ENCODE measurements around the gene SELENOF. TPM values are rescaled to one million over a fixed set of nuclear protein-coding genes. Genes with fewer than 3 reads are reported as not detected.
"Not testable (repeated sequence)": the region's sequence is repeated elsewhere in the genome, so short reads cannot be mapped to it uniquely, and the experiment has no call there.

SELENOF gene
- total RNA-seq, 1 donor from 2014 or later: 152 TPM

GRCh38 chr1:86826856-86827255 lies 87.1 kb downstream of the SELENOF start:
- no peak for DNase-seq (ENCODE audit: low spot score)
- ATAC-seq: no peak
- intact Hi-C loops (cut with DNase I): no loop called here

GRCh38 chr1:86825319-86825718 lies 88.6 kb downstream of the SELENOF start:
- no peak for DNase-seq (ENCODE audit: low spot score)
- intact Hi-C loops (cut with DNase I): no loop called here
- ATAC-seq: no peak

GRCh38 chr1:86823821-86824500 lies 90.0 kb downstream of the SELENOF start:
- ATAC-seq: no peak
- DNase-seq (ENCODE audit: low spot score): no peak
- intact Hi-C loops (cut with DNase I): no loop called here

- intact Hi-C loops (cut with DNase I): no loop called here
- ATAC-seq (no peak), DNase-seq (ENCODE audit: low spot score) (no peak)
Observed at GRCh38 chr1:86823386-86823785, 90.5 kb downstream of the SELENOF start.

- DNase-seq (ENCODE audit: low spot score): no peak
- no peak for ATAC-seq
- intact Hi-C loops (cut with DNase I): no loop called here
Observed at GRCh38 chr1:86822459-86822858, 91.5 kb downstream of the SELENOF start.

- DNase-seq (ENCODE audit: low spot score) (no peak), ATAC-seq (no peak)
- intact Hi-C loops (cut with DNase I): no loop called here
Observed at GRCh38 chr1:86821956-86822355, 92.0 kb downstream of the SELENOF start.

- intact Hi-C loops (cut with DNase I); ATAC-seq; DNase-seq (ENCODE audit: low spot score): not testable (repeated sequence)
Observed at GRCh38 chr1:86819970-86820369, 94.0 kb downstream of the SELENOF start.

GRCh38 chr1:86817246-86817826 lies 96.6 kb downstream of the SELENOF start:
- intact Hi-C loops (cut with DNase I); DNase-seq (ENCODE audit: low spot score); ATAC-seq: not testable (repeated sequence)

- intact Hi-C loops (cut with DNase I); DNase-seq (ENCODE audit: low spot score); ATAC-seq: not testable (repeated sequence)
Observed at GRCh38 chr1:86814118-86814517, 99.8 kb downstream of the SELENOF start.

Other genes with a start within 250 kb of the SELENOF start
- gene SH3GLB1, start 209.6 kb downstream of the SELENOF start, total RNA-seq: 77.6 TPM
- gene HS2ST1, start 509 bp upstream of the SELENOF start, total RNA-seq: 22.1 TPM